ENCODE measurements around the gene PSPH. TPM values are rescaled to one million over a fixed set of nuclear protein-coding genes. Genes with fewer than 3 reads are reported as not detected.
"Not testable (repeated sequence)": the region's sequence is repeated elsewhere in the genome, so short reads cannot be mapped to it uniquely, and the experiment has no call there.

The PSPH gene
- total and polyA plus RNA-seq, 8 donors = 13.7 to 25.0 (median 20.7) TPM

DNA sequence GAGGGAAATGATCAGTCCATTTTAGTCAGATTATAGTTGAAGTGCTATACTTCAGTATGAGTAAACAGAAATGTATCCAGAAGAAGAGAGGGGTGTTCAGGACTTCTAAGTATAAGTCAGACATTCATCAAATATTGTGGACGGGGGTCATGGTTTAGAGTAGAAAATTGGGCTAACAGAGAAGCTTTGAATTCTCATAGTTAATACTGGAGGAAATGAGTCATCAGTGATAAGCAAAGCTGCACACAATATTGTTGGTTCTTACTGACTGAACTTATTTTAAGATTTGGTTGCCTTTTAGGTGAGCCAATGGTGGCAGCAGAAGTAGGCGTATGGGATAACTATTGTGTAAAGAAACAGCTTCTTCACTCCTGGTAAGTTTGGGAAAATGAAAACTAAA lies 11.1 kb upstream of the PSPH start:
- Histone ChIP-seq H3K4me3 (no peak overlapping the region), H3K9me3 (no peaks in the 10 kb centered on the region), H3K27me3 (no peaks in the 10 kb centered on the region), H3K36me3 (peaks cover 0 to 63% of the 10 kb centered on the region in 2 donors), H3K27ac (peak overlapping the region; percentile 5 to 29), H3K4me1 (peaks cover 4 to 35% of the 10 kb centered on the region in 2 donors)
- TF ChIP-seq, protein P1, sequence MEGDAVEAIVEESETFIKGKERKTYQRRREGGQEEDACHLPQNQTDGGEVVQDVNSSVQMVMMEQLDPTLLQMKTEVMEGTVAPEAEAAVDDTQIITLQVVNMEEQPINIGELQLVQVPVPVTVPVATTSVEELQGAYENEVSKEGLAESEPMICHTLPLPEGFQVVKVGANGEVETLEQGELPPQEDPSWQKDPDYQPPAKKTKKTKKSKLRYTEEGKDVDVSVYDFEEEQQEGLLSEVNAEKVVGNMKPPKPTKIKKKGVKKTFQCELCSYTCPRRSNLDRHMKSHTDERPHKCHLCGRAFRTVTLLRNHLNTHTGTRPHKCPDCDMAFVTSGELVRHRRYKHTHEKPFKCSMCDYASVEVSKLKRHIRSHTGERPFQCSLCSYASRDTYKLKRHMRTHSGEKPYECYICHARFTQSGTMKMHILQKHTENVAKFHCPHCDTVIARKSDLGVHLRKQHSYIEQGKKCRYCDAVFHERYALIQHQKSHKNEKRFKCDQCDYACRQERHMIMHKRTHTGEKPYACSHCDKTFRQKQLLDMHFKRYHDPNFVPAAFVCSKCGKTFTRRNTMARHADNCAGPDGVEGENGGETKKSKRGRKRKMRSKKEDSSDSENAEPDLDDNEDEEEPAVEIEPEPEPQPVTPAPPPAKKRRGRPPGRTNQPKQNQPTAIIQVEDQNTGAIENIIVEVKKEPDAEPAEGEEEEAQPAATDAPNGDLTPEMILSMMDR (IDR thresholded peaks at IDR 0.05) = no peak
- no peak for ATAC-seq
- intact Hi-C loops (cut with DNase I) = no loop called here
- no peak for DNase-seq

DNA sequence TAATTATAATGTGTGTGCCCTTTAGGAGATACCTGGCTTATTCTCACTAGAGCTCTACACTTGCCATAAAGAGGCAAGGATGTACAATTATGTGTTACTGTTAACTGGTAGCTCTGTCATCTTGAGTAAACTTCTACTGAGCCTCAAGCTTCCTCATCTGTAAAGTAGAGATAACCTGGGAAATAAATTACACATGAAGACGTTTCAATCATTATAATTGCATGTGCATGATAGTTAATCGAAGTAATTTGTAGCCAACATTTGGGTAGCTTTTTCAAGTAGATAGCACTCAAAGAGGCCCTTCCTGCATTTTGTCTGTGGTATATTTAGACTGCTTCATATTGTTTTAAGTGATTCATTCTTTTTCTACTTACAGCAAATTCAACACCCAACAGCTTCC lies 2.7 kb upstream of the PSPH start:
- Histone ChIP-seq H3K4me3 (no peak overlapping the region), H3K4me1 (peaks cover 15 to 44% of the 10 kb centered on the region in 2 donors), H3K27me3 (no peaks in the 10 kb centered on the region), H3K36me3 (peaks cover 0 to 63% of the 10 kb centered on the region in 2 donors), H3K27ac (no peak overlapping the region), H3K9me3 (no peaks in the 10 kb centered on the region)
- ATAC-seq (no peak), DNase-seq (no peak)
- TF ChIP-seq, protein P1 (IDR thresholded peaks at IDR 0.05) = no peak
- intact Hi-C loops (cut with DNase I) = no loop called here

DNA sequence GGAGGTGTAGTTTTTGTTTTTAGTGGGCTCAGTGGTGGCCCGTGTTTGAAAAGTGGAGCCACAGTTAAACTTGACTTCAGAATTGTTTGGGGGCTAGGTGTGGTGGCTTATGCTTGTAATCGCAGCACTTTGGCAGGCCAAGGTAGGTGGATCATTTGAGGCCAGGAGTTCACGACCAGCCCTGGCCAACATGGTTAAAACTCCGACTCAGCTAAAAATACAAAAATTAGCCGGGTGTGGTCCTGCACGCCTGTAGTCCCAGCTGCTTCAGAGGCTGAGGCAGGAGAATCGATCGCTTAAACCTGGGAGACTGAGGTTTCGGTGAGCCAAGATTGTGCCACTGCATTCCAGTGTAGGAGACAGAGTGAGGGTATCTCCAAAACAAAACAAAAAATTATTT lies 2.1 kb upstream of the PSPH start:
- intact Hi-C loops (cut with DNase I) = no loop called here
- ATAC-seq (no peak), DNase-seq (no peak)
- Histone ChIP-seq H3K36me3 (peaks cover 0 to 57% of the 10 kb centered on the region in 2 donors), H3K4me3 (no peak overlapping the region), H3K27ac (no peak overlapping the region), H3K4me1 (peaks cover 15 to 44% of the 10 kb centered on the region in 2 donors), H3K27me3 (no peaks in the 10 kb centered on the region), H3K9me3 (no peaks in the 10 kb centered on the region)
- TF ChIP-seq, protein P1 (IDR thresholded peaks at IDR 0.05) = no peak

DNA sequence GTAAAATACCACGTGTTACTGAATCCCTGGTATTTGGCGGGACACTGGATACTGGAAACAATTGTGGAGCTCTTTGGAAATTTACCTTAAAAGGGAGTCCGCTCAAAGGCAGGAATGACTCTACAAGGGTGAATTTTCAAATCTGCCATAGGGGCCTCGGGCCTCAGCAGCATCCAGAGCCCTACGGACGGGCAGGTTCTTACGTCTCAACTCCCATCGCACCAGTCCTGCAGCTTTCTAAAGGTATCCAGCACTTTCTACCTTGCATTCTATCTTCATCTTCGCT lies 248 bp downstream of the PSPH start:
- no peak for ATAC-seq
- DNase-seq = no peak
- Histone ChIP-seq H3K27me3 (no peaks in the 10 kb centered on the region), H3K9me3 (no peaks in the 10 kb centered on the region), H3K4me1 (peaks cover 25 to 49% of the 10 kb centered on the region in 2 donors), H3K36me3 (peaks cover 0 to 33% of the 10 kb centered on the region in 2 donors), H3K4me3 (peak overlapping the region; percentile 93 to 97), H3K27ac (peak overlapping the region; percentile 87 to 94)
- TF ChIP-seq, protein P1 (IDR thresholded peaks at IDR 0.05) = no peak
- intact Hi-C loops (cut with DNase I) = no loop called here

DNA sequence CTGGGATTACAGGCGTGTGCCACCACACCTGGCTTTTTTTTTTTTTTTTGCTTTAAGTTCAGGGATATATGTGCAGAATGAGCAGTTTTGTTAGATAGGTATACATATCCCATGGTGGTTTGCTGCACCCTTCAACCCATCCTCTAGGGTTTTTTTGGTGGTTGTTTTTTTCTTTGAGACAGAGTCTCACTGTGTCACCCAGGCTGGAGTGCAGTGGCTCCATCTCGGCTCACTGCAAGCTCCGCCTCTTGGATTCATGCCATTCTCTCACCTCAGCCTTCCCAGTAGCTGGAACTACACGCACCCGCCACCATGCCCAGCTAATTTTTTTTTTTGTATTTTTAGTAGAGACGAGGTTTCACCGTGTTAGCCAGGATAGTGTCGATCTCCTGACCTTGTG lies 2.5 kb downstream of the PSPH start:
- peaks cover 21 to 33% of the 10 kb centered on the region in 2 donors for H3K4me1 ChIP-seq
- ATAC-seq; H3K4me3 ChIP-seq; intact Hi-C loops (cut with DNase I); H3K27ac ChIP-seq; H3K27me3 ChIP-seq; H3K9me3 ChIP-seq: not testable (repeated sequence)
- H3K36me3 ChIP-seq = peaks cover 0 to 11% of the 10 kb centered on the region in 2 donors
- peak in 1 of 4 donors; percentile 28 for DNase-seq

DNA sequence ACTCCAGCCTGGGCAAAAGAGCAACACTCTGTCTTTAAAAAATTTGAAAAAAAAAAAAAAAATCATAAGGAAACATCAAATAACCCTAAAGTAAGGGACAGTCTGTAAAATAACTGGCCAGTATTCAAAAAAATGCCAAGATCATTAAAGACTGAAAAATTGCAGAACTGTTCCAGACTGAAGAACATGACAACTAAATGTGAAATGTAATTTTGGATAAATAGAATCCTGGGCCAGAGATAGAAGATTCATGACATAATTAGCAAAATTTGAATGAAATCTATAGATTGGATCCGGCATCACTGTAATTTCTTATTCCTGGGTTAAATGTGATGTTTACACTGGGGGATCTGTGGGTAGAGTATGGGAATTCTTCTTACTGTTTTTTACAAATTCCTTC lies 3.0 kb downstream of the PSPH start:
- Histone ChIP-seq H3K9me3 (no peaks in the 10 kb centered on the region), H3K4me3 (no peak overlapping the region), H3K27me3 (no peaks in the 10 kb centered on the region), H3K27ac (no peak overlapping the region), H3K4me1 (peaks cover 20 to 27% of the 10 kb centered on the region in 2 donors), H3K36me3 (peaks cover 0 to 5% of the 10 kb centered on the region in 2 donors)
- no peak for DNase-seq
- intact Hi-C loops (cut with DNase I) = no loop called here
- TF ChIP-seq, protein P1 (IDR thresholded peaks at IDR 0.05) = no peak
- no peak for ATAC-seq

DNA sequence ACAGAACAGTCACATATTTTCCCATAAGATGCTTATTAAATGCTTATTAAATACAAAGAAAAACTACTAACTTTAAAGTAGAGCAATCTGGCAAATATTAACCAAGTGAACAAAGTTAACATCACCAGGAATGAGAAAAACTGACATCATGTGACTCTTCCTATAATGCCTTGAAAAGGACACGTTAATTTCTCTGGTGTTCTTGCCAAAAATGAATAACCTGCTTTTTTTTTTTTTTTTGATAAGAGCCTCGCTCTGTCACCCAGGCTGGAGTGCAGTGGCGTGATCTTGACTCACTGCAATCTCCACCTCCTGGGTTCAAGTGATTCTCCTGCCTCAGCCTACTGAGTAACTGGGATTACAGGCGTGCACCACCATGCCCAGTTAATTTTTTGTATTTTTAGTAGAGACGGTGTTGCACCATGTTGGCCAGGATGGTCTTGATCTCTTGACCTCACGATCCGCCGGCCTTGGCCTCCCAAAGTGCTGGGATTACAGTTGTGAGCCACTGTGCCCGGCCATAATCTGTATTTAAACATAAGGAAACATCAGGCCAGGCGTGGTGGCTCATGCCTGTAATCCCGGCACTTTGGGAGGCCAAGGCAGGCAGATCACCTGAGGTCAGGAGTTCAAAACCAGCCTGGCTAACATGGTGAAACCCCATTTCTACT lies 3.7 kb downstream of the PSPH start:
- ATAC-seq; H3K4me3 ChIP-seq; DNase-seq; H3K27me3 ChIP-seq; intact Hi-C loops (cut with DNase I); H3K9me3 ChIP-seq; H3K36me3 ChIP-seq: not testable (repeated sequence)
- Histone ChIP-seq H3K4me1 (peaks cover 13 to 21% of the 10 kb centered on the region in 2 donors), H3K27ac (peak overlapping the region; percentile 58 to 62)

Measured in left lung (tissue), 10 donors.